HepG2 (cell line): Measurements from ENCODE around the gene ELAVL3. TPM values are rescaled to one million over a fixed set of nuclear protein-coding genes. Genes with fewer than 3 reads are reported as not detected.

ENCODE experiments used
- ADNP ChIP-seq: sonication (generic); formaldehyde crosslinking; IDR thresholded peaks from 2 replicates; pipeline ENCODE4 v1.4.0; 2020; ENCODE audit warnings: missing genetic modification reagents
- ETV5 ChIP-seq: IDR thresholded peaks from 2 replicates; pipeline ENCODE4 v1.6.1; 2018; ENCODE audit warnings: missing biosample characterization, missing genetic modification reagents, inconsistent platforms, borderline replicate concordance
- EZH2 ChIP-seq: conservative IDR thresholded peaks from 2 replicates; pipeline ENCODE4 v1.6.1; 2012; ENCODE audit warnings: mild to moderate bottlenecking, low read depth, low read length, moderate library complexity
- HCFC1 ChIP-seq: fragments of 150-350 bp; IDR thresholded peaks from 2 replicates; pipeline ENCODE4 v1.6.1; 2014; ENCODE audit warnings: low read depth, low read length
- MXD4 ChIP-seq: IDR thresholded peaks from 2 replicates; pipeline ENCODE4 v1.6.1; 2016; ENCODE audit warnings: mild to moderate bottlenecking, missing biosample characterization, missing genetic modification reagents
- NFE2L2 ChIP-seq: fragments of 150-350 bp; IDR thresholded peaks from 2 replicates; pipeline ENCODE4 v1.6.1; 2014; ENCODE audit warnings: low read length
- PAWR ChIP-seq: sonication (generic); formaldehyde crosslinking; IDR thresholded peaks from 2 replicates; pipeline ENCODE4 v1.4.0; 2020; ENCODE audit warnings: missing genetic modification reagents, mild to moderate bottlenecking, borderline replicate concordance
- SAP130 ChIP-seq: IDR thresholded peaks from 2 replicates; pipeline ENCODE4 v1.6.1; 2016; ENCODE audit warnings: low read depth
- TARDBP ChIP-seq: sonication (generic); formaldehyde crosslinking; IDR thresholded peaks from 2 replicates; pipeline ENCODE4 v1.8.0; 2022; ENCODE audit warnings: mild to moderate bottlenecking, missing genetic modification reagents
- ZNF253 ChIP-seq: sonication (generic); formaldehyde crosslinking; IDR thresholded peaks from 2 replicates; pipeline ENCODE4 v1.8.0; 2022; ENCODE audit warnings: mild to moderate bottlenecking, missing genetic modification reagents, borderline replicate concordance
- ZNF709 ChIP-seq: sonication (generic); formaldehyde crosslinking; IDR thresholded peaks from 2 replicates; pipeline ENCODE4 v1.5.0; 2020; ENCODE audit warnings: mild to moderate bottlenecking, missing genetic modification reagents
- ZSCAN21 ChIP-seq: sonication (generic); formaldehyde crosslinking; IDR thresholded peaks from 2 replicates; pipeline ENCODE4 v1.8.0; 2022; ENCODE audit warnings: mild to moderate bottlenecking, missing genetic modification reagents, moderate library complexity, borderline replicate concordance
- polyA plus RNA-seq, 8 experiments: library from polyadenylated mRNA; depleted of rRNA in 3 of 8; stranded (reverse) in 7 of 8; unstranded in 1 of 8; fragments of >200 nt; fragmentation: Illumina TruSeq in 4 of 8; extraction: Trizol in 4 of 8; gene quantifications; 2 replicates each; pipeline versions ENCODE4 v1.2.1 to v1.2.3, GENCODE V29; 2011 to 2016; ENCODE audit warnings: low read depth in 4 of 8, missing spikeins in 1 of 8, mixed read lengths in 1 of 8; ENCODE audit not compliant: insufficient read depth in 1 of 8
- total RNA-seq, 5 experiments: library from RNA; depleted of rRNA; stranded (reverse); fragments of >200 nt; fragmentation: Illumina TruSeq; extraction: Trizol; gene quantifications; 2 replicates each; pipeline ENCODE4 v1.2.3, GENCODE V29; 2016; ENCODE audit warnings: low read depth in 1 of 5
- TF ChIP-seq, protein P1 (sequence below): sonication (generic); formaldehyde crosslinking; IDR thresholded peaks from 2 replicates; pipeline ENCODE4 v1.4.0; 2020; ENCODE audit warnings: missing genetic modification reagents, borderline replicate concordance
- TF ChIP-seq, protein P2 (sequence below): sonication (generic); formaldehyde crosslinking; IDR thresholded peaks from one replicate; pipeline ENCODE4 v1.5.1; 2020; ENCODE audit warnings: mild to moderate bottlenecking, missing genetic modification reagents; ENCODE audit errors: not compliant biosample characterization
- TF ChIP-seq, protein P3 (sequence below): sonication (generic); formaldehyde crosslinking; IDR thresholded peaks from 2 replicates; pipeline ENCODE4 v1.4.0; 2020; ENCODE audit warnings: missing genetic modification reagents

ELAVL3 gene
- total and polyA plus RNA-seq, 2 of the 13 experiments (the other 11 are each of a cell fraction or from before 2014, with no cell fraction given) = 0.03 TPM; not detected in 1

DNA sequence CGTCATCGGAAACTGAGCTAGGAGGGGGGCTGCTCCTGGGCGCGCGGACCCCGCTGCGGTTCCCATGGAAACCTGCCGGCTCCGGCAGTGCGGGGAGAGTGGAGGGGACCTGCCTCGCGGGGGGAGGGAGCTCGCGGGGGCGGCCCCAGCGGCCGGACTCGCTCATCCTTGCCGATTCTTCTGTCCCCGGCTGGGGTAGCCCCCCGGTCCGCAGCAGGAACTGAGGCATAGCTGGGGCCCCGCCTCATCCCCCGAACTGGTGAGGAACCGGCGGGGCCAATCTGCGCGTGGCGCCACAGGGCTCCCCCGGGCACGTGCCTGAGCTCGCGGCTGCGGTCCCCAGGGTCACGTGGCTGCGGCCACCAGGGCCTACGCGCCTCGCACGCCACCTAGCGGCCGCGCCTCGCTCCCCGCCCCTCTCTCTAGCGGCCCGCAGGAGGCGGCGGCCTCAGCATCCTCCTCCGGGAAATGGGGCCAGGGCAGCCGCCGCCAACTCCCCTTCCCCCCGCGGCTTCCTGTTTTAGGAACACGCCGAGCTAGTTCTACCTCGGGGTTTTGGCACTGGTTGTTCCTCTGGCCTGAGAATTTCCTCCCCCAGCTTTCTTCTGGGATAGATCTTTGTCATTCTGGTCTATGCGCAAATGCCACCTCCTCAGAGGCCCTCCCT lies 1.7 kb upstream of the ELAVL3 start (continued):
- TF ChIP-seq TARDBP (CRISPR knock-in tag) = peak; percentile 85
- TF ChIP-seq ETV5 (CRISPR knock-in tag) = peak; percentile 42; the same call in 1 of the 2 replicates
- peak; percentile 95 for TF ChIP-seq ZNF253 (CRISPR knock-in tag)
- TF ChIP-seq MXD4 (CRISPR knock-in tag) = peak; percentile 74
- TF ChIP-seq ZNF709 (CRISPR knock-in tag) = no peak
- peak; percentile 74; the same call in 1 of the 2 replicates for TF ChIP-seq ZSCAN21 (CRISPR knock-in tag)
- TF ChIP-seq, protein P1, sequence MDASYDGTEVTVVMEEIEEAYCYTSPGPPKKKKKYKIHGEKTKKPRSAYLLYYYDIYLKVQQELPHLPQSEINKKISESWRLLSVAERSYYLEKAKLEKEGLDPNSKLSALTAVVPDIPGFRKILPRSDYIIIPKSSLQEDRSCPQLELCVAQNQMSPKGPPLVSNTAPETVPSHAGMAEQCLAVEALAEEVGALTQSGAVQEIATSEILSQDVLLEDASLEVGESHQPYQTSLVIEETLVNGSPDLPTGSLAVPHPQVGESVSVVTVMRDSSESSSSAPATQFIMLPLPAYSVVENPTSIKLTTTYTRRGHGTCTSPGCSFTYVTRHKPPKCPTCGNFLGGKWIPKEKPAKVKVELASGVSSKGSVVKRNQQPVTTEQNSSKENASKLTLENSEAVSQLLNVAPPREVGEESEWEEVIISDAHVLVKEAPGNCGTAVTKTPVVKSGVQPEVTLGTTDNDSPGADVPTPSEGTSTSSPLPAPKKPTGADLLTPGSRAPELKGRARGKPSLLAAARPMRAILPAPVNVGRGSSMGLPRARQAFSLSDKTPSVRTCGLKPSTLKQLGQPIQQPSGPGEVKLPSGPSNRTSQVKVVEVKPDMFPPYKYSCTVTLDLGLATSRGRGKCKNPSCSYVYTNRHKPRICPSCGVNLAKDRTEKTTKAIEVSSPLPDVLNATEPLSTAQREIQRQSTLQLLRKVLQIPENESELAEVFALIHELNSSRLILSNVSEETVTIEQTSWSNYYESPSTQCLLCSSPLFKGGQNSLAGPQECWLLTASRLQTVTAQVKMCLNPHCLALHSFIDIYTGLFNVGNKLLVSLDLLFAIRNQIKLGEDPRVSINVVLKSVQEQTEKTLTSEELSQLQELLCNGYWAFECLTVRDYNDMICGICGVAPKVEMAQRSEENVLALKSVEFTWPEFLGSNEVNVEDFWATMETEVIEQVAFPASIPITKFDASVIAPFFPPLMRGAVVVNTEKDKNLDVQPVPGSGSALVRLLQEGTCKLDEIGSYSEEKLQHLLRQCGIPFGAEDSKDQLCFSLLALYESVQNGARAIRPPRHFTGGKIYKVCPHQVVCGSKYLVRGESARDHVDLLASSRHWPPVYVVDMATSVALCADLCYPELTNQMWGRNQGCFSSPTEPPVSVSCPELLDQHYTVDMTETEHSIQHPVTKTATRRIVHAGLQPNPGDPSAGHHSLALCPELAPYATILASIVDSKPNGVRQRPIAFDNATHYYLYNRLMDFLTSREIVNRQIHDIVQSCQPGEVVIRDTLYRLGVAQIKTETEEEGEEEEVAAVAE (CRISPR knock-in tag) = no peak
- TF ChIP-seq ADNP (CRISPR knock-in tag) = peak; percentile 88; the same call in 1 of the 2 replicates
- no peak for TF ChIP-seq PAWR (CRISPR knock-in tag)
- TF ChIP-seq, protein P2, sequence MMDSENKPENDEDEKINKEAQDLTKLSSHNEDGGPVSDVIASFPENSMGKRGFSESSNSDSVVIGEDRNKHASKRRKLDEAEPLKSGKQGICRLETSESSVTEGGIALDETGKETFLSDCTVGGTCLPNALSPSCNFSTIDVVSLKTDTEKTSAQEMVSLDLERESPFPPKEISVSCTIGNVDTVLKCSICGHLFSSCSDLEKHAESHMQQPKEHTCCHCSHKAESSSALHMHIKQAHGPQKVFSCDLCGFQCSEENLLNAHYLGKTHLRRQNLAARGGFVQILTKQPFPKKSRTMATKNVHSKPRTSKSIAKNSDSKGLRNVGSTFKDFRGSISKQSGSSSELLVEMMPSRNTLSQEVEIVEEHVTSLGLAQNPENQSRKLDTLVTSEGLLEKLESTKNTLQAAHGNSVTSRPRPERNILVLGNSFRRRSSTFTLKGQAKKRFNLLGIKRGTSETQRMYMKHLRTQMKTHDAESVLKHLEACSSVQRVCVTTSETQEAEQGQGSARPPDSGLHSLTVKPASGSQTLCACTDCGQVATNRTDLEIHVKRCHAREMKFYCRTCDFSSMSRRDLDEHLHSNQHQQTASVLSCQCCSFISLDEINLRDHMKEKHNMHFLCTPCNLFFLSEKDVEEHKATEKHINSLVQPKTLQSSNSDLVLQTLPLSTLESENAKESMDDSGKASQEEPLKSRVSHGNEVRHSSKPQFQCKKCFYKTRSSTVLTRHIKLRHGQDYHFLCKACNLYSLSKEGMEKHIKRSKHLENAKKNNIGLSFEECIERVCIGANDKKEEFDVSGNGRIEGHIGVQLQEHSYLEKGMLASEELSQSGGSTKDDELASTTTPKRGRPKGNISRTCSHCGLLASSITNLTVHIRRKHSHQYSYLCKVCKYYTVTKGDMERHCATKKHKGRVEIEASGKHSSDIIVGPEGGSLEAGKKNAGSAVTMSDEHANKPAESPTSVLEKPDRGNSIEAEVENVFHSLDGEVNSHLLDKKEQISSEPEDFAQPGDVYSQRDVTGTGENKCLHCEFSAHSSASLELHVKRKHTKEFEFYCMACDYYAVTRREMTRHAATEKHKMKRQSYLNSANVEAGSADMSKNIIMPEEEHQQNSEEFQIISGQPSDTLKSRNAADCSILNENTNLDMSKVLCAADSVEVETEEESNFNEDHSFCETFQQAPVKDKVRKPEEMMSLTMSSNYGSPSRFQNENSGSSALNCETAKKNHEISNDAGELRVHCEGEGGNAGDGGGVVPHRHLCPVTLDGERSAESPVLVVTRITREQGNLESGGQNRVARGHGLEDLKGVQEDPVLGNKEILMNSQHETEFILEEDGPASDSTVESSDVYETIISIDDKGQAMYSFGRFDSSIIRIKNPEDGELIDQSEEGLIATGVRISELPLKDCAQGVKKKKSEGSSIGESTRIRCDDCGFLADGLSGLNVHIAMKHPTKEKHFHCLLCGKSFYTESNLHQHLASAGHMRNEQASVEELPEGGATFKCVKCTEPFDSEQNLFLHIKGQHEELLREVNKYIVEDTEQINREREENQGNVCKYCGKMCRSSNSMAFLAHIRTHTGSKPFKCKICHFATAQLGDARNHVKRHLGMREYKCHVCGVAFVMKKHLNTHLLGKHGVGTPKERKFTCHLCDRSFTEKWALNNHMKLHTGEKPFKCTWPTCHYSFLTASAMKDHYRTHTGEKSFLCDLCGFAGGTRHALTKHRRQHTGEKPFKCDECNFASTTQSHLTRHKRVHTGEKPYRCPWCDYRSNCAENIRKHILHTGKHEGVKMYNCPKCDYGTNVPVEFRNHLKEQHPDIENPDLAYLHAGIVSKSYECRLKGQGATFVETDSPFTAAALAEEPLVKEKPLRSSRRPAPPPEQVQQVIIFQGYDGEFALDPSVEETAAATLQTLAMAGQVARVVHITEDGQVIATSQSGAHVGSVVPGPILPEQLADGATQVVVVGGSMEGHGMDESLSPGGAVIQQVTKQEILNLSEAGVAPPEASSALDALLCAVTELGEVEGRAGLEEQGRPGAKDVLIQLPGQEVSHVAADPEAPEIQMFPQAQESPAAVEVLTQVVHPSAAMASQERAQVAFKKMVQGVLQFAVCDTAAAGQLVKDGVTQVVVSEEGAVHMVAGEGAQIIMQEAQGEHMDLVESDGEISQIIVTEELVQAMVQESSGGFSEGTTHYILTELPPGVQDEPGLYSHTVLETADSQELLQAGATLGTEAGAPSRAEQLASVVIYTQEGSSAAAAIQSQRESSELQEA = no peak
- TF ChIP-seq, protein P3, sequence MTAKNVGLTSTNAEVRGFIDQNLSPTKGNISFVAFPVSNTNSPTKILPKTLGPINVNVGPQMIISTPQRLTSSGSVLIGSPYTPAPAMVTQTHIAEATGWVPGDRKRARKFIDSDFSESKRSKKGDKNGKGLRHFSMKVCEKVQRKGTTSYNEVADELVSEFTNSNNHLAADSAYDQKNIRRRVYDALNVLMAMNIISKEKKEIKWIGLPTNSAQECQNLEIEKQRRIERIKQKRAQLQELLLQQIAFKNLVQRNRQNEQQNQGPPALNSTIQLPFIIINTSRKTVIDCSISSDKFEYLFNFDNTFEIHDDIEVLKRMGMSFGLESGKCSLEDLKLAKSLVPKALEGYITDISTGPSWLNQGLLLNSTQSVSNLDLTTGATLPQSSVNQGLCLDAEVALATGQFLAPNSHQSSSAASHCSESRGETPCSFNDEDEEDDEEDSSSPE (CRISPR knock-in tag) = peak; percentile 92
- TF ChIP-seq HCFC1 = no peak
- TF ChIP-seq EZH2 = no peak
- TF ChIP-seq SAP130 (CRISPR knock-in tag) = peak; percentile 58
- TF ChIP-seq NFE2L2 = no peak
